ENCODE results near the gene PIGO.

The PIGO gene

DNA sequence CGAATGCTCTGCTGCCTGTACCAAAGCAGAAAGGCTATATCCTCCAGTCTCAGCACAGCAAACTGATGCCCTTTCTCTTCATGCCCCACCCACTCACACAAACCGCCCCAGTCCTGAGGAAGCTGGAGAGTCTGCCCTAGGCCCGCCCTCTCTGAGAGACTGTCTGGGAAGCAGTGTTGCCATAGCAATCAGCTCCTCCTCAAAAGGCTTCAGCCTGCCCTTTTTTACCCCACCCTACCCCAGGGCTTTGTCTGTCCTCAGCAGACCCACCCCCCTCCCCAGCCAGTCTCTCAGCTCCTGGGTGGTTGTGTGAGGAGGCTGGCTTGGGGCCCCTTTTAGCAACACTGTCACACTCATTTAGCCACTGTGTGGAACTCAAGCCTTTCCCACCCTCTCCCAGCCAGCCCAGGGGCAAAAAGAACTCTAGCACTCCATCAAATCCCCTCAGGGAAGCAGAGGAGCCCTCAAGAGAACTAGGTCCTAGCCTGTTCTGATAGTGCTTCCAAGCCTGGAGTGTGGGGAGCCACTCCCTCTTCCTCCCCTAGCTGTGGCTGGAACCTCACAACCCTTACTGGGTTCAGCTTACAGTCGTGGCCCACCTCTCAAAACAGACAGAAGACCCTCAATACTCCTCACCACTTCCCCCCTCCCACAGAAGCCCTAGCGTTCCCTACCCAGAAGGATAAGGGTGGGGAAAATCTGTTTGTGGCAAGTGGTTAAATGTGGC, 17.9 kb upstream of the PIGO start:
- peak overlapping the region; percentile 98 for H3K4me3 ChIP-seq (ENCODE audit: low read depth, low read length)
- H3K27me3 ChIP-seq (ENCODE audit: control insufficient read depth, insufficient read depth, low read length): no peaks in the 10 kb centered on the region
- peak overlapping the region; percentile 69 for H3K9ac ChIP-seq (ENCODE audit: low read length)
- H3K4me1 ChIP-seq (ENCODE audit: control insufficient read depth, insufficient read depth, low read length): peaks cover 36% of the 10 kb centered on the region
- no peaks in the 10 kb centered on the region for H3K36me3 ChIP-seq (ENCODE audit: control insufficient read depth, insufficient read depth, low read length)
- no peaks in the 10 kb centered on the region for H3K9me3 ChIP-seq (ENCODE audit: control insufficient read depth, insufficient read depth, low read depth, low read length)
- H3K27ac ChIP-seq (ENCODE audit: low read depth, low read length): peak overlapping the region; percentile 15; the same call in 1 of the 2 replicates

DNA sequence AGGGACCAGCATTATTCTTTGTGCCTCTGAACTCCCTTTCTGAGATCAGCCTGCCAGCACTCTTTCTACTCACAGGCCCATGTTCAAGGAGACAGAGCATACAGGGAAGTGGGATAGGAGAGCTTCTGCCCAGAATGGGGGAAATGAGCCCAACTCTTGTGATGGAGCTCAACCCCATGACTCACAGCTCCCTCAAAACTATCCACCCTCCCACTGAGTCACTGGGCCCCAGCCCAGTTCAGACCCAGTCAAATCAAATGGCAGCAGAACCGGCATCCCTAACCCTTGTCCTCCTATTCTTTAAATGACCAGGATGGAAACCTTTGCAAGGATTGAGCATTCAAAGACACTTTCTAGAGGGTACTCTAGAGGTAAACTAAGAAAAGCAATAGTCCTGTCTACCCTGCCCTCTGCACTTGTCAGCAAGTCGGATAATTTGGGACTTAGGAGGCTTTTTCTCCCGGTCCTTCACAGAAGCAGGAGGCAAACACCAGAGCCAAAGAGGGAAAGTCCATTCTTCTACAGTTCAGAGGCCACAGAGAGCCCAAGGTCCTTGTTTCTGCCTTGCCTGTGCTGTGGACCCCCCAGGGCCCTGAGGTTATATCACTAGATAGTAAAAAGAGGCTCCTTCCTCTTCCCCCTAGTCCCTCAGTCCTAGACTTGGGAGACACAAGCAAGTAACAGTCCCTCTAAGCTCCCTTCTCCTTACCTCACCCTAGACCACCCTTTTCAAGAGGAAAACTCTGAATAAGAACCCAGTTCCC, 16.0 kb upstream of the PIGO start:
- no peaks in the 10 kb centered on the region for H3K27me3 ChIP-seq (ENCODE audit: control insufficient read depth, insufficient read depth, low read length)
- H3K36me3 ChIP-seq (ENCODE audit: control insufficient read depth, insufficient read depth, low read length): peaks cover 4% of the 10 kb centered on the region; the same call in 1 of the 2 replicates
- H3K9ac ChIP-seq (ENCODE audit: low read length): no peak overlapping the region
- peak overlapping the region; percentile 43; the same call in 1 of the 2 replicates for H3K4me3 ChIP-seq (ENCODE audit: low read depth, low read length)
- no peak overlapping the region for H3K27ac ChIP-seq (ENCODE audit: low read depth, low read length)
- H3K4me1 ChIP-seq (ENCODE audit: control insufficient read depth, insufficient read depth, low read length): peaks cover 35% of the 10 kb centered on the region
- no peaks in the 10 kb centered on the region for H3K9me3 ChIP-seq (ENCODE audit: control insufficient read depth, insufficient read depth, low read depth, low read length)

DNA sequence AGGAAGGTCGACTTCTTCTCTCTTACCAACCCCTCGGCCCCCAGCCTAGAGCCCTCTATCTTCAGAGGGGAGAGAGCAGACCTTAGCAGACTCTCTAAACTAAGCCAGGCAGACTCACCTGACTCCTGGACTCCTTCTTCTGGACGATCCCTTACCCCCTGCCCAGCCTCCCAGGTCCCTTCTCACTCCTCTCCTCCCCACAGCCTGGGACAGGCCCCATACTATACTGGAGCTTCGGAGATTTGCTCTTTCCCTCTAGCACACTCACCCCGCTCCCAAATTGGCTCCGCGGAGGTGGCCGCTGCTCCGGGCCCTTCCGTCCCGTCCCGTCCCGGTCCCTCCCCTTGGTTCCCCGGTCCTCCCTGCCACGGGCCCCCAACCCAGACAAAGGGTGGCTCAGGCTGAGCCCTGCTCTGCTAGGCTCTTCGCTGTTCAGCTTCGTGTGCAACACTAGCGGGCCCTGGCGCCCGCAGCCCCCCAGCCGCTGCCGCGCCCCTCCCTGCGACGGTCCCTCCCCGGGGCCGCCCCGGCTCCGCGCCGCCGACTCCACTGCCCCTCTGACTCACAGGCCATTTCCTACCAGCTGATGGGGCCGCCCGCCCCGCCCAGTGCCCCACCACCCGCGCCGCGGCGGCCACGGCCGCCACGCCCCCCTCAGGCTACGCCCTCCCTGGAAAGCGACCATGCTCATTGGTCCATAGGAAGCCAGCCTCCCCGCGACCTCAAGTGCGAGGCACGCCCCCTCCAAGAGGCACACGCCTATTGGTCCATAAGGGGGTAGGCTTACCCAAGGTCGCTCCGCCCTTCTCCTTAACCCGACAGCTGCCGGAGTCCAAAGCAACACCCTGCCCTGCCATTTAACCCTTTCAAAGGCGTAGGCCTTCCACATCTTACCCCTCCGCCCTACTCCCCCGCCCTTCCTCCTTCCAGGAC, 14.9 kb upstream of the PIGO start:
- Histone ChIP-seq H3K4me1 (ENCODE audit: control insufficient read depth, insufficient read depth, low read length) (peaks cover 30% of the 10 kb centered on the region), H3K27ac (ENCODE audit: low read depth, low read length) (no peak overlapping the region), H3K27me3 (ENCODE audit: control insufficient read depth, insufficient read depth, low read length) (no peaks in the 10 kb centered on the region), H3K36me3 (ENCODE audit: control insufficient read depth, insufficient read depth, low read length) (peaks cover 11% of the 10 kb centered on the region; the same call in 1 of the 2 replicates), H3K9ac (ENCODE audit: low read length) (peak overlapping the region; percentile 69), H3K9me3 (ENCODE audit: control insufficient read depth, insufficient read depth, low read depth, low read length) (no peaks in the 10 kb centered on the region), H3K4me3 (ENCODE audit: low read depth, low read length) (peak overlapping the region; percentile 74)

DNA sequence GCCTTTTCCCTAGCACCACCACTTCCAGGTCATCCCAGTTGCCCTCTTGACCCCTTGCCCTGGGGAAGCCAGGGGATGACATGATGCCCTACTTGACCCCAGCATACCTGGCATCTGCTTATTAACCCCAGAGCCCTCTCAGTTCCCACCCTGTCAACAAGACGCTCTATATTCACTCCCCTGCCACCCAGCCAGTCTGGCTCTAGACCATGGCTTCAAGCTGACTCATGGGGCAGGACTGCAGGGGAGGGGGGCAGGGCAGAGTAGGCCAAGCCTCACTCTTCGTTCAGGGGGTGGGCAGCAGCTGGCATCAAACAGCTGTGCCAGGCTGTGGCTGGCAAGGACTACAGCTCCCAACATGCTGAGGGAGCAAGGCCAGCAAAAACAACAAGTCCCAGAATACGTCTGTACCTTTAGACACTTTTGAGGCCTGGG, 14.0 kb upstream of the PIGO start:
- Histone ChIP-seq H3K9ac (ENCODE audit: low read length) (no peak overlapping the region), H3K9me3 (ENCODE audit: control insufficient read depth, insufficient read depth, low read depth, low read length) (no peaks in the 10 kb centered on the region), H3K4me3 (ENCODE audit: low read depth, low read length) (peak overlapping the region; percentile 74)

DNA sequence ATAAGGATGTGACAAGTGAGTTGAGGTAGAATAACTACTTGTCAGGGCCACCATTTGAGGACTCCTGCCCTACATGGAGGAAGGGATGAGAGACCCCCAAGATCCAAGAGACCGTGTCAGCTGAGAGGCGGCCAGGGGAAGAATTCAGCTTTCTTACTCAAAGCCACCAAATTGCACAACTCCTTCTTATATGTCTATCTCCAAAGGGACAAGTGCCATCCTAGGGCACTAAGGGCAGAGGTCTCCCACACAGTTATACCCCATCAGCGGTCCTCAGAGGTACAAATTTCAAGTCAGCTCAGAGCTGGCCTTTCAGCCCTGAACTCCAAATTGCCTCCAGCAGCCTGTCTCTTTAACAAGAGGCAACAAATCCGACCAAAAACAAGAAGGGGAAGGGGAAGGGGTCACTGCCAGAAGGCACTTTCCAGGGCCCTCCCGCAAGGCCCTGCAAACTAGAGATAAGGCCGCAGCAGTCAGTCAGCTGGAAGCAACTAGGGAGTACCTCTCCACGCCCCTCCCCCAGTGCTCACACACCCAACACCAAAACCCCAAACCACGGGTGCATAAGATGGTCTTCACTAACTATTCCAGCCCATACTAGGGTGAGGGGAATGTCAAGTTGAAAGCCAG, 12.7 kb upstream of the PIGO start:
- no peaks in the 10 kb centered on the region for H3K9me3 ChIP-seq (ENCODE audit: control insufficient read depth, insufficient read depth, low read depth, low read length)
- H3K27me3 ChIP-seq (ENCODE audit: control insufficient read depth, insufficient read depth, low read length): no peaks in the 10 kb centered on the region
- no peak overlapping the region for H3K9ac ChIP-seq (ENCODE audit: low read length)
- peaks cover 24% of the 10 kb centered on the region for H3K4me1 ChIP-seq (ENCODE audit: control insufficient read depth, insufficient read depth, low read length)
- no peak overlapping the region for H3K4me3 ChIP-seq (ENCODE audit: low read depth, low read length)
- H3K27ac ChIP-seq (ENCODE audit: low read depth, low read length): no peak overlapping the region
- H3K36me3 ChIP-seq (ENCODE audit: control insufficient read depth, insufficient read depth, low read length): peaks cover 25% of the 10 kb centered on the region; the same call in 1 of the 2 replicates

More for the DNA sequence above, 14.0 kb upstream of the PIGO start:
- Histone ChIP-seq H3K27me3 (ENCODE audit: control insufficient read depth, insufficient read depth, low read length) (no peaks in the 10 kb centered on the region), H3K27ac (ENCODE audit: low read depth, low read length) (no peak overlapping the region), H3K36me3 (ENCODE audit: control insufficient read depth, insufficient read depth, low read length) (peaks cover 20% of the 10 kb centered on the region; the same call in 1 of the 2 replicates), H3K4me1 (ENCODE audit: control insufficient read depth, insufficient read depth, low read length) (peaks cover 30% of the 10 kb centered on the region)

DNA sequence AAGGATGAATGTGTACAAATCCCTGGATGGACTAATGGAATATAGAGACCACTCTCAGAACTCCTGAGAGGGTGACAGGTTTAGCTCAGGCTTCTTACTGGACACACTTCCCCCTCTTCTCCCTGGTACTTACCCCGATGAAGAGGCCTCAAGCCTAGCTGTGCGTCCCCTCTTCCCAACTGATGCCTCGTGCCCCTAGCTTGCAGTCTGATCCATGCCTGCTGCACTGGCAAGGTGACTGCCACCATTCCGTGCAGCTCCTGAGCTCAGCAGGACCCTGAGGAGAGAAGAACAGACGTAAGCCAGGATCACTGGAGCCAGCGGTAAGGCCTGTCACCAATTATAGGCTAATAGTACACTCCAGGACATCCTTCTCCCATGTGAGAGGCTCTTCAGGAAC, 12.1 kb upstream of the PIGO start:
- Histone ChIP-seq H3K36me3 (ENCODE audit: control insufficient read depth, insufficient read depth, low read length) (peaks cover 25% of the 10 kb centered on the region; the same call in 1 of the 2 replicates), H3K27ac (ENCODE audit: low read depth, low read length) (no peak overlapping the region), H3K4me3 (ENCODE audit: low read depth, low read length) (no peak overlapping the region), H3K9ac (ENCODE audit: low read length) (no peak overlapping the region), H3K4me1 (ENCODE audit: control insufficient read depth, insufficient read depth, low read length) (peaks cover 24% of the 10 kb centered on the region), H3K27me3 (ENCODE audit: control insufficient read depth, insufficient read depth, low read length) (no peaks in the 10 kb centered on the region), H3K9me3 (ENCODE audit: control insufficient read depth, insufficient read depth, low read depth, low read length) (no peaks in the 10 kb centered on the region)

DNA sequence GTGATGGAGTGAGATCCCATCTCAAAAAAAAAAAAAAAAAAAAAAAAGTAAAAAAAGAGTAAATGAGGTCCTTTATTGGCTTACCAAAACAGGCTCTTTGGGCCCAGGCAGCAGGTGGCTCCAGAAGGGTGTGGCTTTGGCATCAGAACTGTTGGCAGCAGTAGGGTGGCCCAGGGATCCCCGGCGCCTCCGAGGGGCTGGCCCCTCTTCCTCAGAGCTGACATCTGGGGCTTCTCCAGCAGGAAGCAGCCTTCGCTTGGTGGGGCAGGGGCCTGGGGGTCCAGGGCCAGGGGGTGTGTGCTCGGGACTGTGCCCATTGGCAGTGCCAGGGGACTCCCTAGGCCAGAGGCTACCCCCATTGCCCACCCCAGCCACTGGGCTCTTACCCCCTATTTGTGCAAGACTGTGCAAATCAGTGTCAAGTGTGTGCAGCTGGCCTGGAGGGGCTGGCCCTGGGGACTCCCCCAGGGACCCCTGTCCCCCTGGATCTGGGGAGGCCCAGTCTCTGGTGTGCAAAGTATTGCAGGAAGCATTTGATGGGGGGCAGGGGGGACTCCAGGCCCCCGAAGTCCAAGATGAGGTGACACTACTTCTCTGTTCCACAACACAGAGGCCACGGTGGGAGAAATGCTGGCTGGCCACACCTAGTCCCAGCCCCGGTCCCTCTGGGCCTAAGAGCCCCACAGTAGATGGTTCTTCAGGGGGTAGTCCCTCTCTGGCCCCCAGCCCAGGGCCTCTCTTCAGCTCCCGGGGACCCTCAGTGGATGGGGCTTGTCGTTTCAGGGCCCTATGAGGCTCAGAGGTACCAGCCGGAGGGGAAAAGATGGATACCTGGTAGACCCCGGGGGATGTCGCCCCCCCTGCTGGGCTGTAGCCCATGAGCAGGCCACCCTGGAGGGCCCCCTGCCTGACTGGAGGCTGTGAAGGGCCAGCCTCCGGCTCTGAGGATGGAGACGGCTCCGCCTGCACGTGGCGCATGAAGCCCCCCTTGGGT, 11.2 kb upstream of the PIGO start:
- H3K4me3 ChIP-seq (ENCODE audit: low read depth, low read length): no peak overlapping the region
- no peak overlapping the region for H3K9ac ChIP-seq (ENCODE audit: low read length)
- H3K4me1 ChIP-seq (ENCODE audit: control insufficient read depth, insufficient read depth, low read length): peaks cover 21% of the 10 kb centered on the region
- H3K27me3 ChIP-seq (ENCODE audit: control insufficient read depth, insufficient read depth, low read length): no peaks in the 10 kb centered on the region
- no peak overlapping the region for H3K27ac ChIP-seq (ENCODE audit: low read depth, low read length)
- H3K36me3 ChIP-seq (ENCODE audit: control insufficient read depth, insufficient read depth, low read length): peaks cover 25% of the 10 kb centered on the region; the same call in 1 of the 2 replicates
- no peaks in the 10 kb centered on the region for H3K9me3 ChIP-seq (ENCODE audit: control insufficient read depth, insufficient read depth, low read depth, low read length)

DNA sequence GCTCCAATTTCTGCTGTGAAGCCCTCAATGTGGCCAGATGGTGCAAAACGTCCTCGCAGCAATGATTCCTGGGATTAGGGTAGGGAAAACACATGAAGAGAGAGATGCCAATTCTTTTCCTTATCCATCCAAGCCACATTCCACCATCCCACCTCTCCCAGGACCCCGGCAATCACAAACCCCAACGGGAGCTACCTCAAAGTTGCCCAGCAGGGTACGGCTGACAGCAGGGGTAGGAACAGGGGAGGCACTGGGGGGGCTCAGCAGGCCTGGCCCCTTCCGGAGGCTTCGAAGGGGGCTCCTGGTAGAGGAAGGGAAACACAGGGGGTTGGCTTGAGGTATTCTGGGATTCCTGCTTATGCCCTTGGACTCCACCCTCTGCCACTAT, 9.9 kb upstream of the PIGO start:
- H3K9me3 ChIP-seq (ENCODE audit: control insufficient read depth, insufficient read depth, low read depth, low read length): no peaks in the 10 kb centered on the region
- peaks cover 32% of the 10 kb centered on the region for H3K36me3 ChIP-seq (ENCODE audit: control insufficient read depth, insufficient read depth, low read length)
- no peaks in the 10 kb centered on the region for H3K27me3 ChIP-seq (ENCODE audit: control insufficient read depth, insufficient read depth, low read length)
- H3K4me3 ChIP-seq (ENCODE audit: low read depth, low read length): no peak overlapping the region
- H3K27ac ChIP-seq (ENCODE audit: low read depth, low read length): no peak overlapping the region
- H3K4me1 ChIP-seq (ENCODE audit: control insufficient read depth, insufficient read depth, low read length): peaks cover 18% of the 10 kb centered on the region
- no peak overlapping the region for H3K9ac ChIP-seq (ENCODE audit: low read length)

DNA sequence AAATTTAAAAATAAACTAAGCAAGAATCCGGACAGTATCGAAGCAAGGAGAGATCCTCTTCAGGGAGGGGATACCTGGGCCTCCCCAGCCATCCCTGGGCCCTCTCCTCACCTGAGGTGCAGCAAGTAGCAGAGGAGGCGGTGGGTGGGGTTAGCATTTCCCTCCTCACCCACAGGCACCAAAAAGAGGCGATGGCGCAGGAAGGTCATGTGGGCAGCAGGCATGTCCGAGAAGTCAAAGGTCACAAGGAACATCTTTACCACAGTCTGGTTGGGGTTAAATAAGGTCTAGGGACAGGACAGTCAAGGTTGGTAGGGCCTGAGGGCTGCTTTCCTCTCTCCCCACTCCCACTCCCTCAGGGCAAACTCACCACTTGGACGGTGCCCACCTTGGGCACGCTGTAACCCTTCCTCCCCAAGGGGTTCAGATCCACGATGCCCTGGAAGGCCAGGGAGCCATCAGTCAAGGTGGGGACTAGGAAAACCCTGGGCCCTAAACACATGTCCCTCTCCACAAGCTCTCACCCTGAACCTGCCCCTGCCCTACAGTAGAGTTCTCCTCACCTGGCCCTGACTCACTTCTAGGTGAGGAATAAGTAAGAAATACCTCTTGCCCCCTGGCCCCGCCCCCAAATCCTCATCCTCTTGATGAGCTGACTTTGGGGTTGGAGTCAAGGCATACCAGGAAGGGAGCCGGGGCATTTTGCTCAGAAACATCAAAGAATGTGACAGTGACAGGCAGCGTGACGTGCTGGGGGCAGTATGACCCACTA, 9.4 kb upstream of the PIGO start:
- no peaks in the 10 kb centered on the region for H3K9me3 ChIP-seq (ENCODE audit: control insufficient read depth, insufficient read depth, low read depth, low read length)
- H3K9ac ChIP-seq (ENCODE audit: low read length): no peak overlapping the region
- H3K27me3 ChIP-seq (ENCODE audit: control insufficient read depth, insufficient read depth, low read length): no peaks in the 10 kb centered on the region
- H3K27ac ChIP-seq (ENCODE audit: low read depth, low read length): no peak overlapping the region
- H3K36me3 ChIP-seq (ENCODE audit: control insufficient read depth, insufficient read depth, low read length): peaks cover 38% of the 10 kb centered on the region
- H3K4me3 ChIP-seq (ENCODE audit: low read depth, low read length): no peak overlapping the region
- H3K4me1 ChIP-seq (ENCODE audit: control insufficient read depth, insufficient read depth, low read length): peaks cover 16% of the 10 kb centered on the region
